Heart left ventricle (tissue), 13 donors: ENCODE measurements around the gene TECPR1.

ENCODE experiments used
- CTCF ChIP-seq, 12 donors: fragments of 200-600 bp; sonication (generic) in 4 of 12; IDR thresholded peaks; one replicate each; pipeline versions ENCODE4 v1.5.0 to v1.8.0; 2018 to 2022; ENCODE audit warnings: antibody characterized with exemption in 12 of 12, mild to moderate bottlenecking in 5 of 12
- POLR2A ChIP-seq, 2 donors: fragments of 450-650 bp; IDR thresholded peaks; one replicate each; pipeline ENCODE4 v1.6.1; 2017; ENCODE audit warnings: antibody characterized with exemption in 2 of 2, mild to moderate bottlenecking in 2 of 2, moderate library complexity in 2 of 2
- donor health status: ischemic (EF 13 %, LVEDD 7.1; RV severe dilation, severe dysfunction).
- donor health status: DM: no; HTN: yes; CAD: no.
- donor health status: DM: no; HTN: no; CAD: no.
- donor health status: ischemic (EF 25% LVEDD 6.9; RV normal size, moderate dysfunction).
- donor health status: ischemic (EF 25% LVEDD 5.7; RV mildly dilated, moderate dysfunction).
- donor health status: ischemic (EF 35%, LVEDD 5.7; RV mildly dilated, moderate dysfunction).
- donor health status: nonischemic (EF 11% LVEDD 7.7; RV severe dilation, severe dysfunction).
- donor health status: DM: yes; HTN: yes; CAD: no.
- donor health status: PGD.
- donor health status: ischemic (EF 29% LVEDD 5.4; RV normal size, mild dysfunction).
- donor health status: nonischemic (EF 23%, LVEDD 6.1; RV moderate dilation, normal function).

DNA sequence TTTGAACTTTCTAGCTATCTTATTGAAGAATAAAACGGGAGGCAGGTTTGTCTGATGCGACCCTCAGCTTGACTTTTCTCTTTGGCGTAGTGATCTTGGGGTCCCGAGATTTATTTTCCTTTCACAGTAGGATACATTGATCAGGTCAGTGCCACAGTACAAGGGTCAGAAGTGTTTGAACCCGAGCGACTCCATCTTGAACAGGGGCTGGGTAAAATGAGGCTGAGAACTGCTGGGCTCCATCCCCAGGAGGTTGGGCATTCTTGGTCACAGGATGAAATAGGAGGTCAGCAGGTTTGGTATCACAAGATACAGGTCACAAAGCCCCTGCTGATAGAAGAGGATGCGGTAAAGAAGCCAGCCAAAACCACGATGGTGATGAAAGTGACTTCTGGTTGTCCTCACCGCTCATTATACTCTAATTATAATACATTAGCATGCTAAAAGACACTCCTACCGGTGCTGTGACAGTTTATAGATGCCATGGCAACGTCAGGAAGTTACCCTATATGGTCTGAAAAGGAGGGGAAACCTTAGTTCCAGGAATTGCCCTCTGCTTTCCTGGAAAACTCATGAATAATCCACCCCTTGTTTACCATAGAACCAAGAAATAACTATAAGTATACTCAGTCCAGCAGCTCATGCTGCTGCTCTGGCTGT is 3.0 kb upstream of the TECPR1 start:
- no peak for TF ChIP-seq CTCF (IDR thresholded peaks at IDR 0.05)
- TF ChIP-seq POLR2A (IDR thresholded peaks at IDR 0.05): no peak
